Endometrial microvascular endothelial cells (primary cell): Measurements from ENCODE around the gene CEP85L. TPM values are rescaled to one million over a fixed set of nuclear protein-coding genes. Genes with fewer than 3 reads are reported as not detected.

Source experiments
- in situ Hi-C: cut with HindIII; loops from 2 replicates; pipeline ENCODE4 v1.10.0; 2017; ENCODE audit warnings: low sequenced_read_pairs, low pct_unique_long_range_greater_than_20kb; ENCODE audit errors: inconsistent ontology term
- total RNA-seq: library from RNA; depleted of rRNA; stranded (reverse); fragments of >200 nt; gene quantifications from one replicate; pipeline ENCODE4 v1.2.3, GENCODE V29; 2015; ENCODE audit errors: inconsistent ontology term

Gene CEP85L
- total RNA-seq, 1 donor from 2014 or later = 5.9 TPM

DNA sequence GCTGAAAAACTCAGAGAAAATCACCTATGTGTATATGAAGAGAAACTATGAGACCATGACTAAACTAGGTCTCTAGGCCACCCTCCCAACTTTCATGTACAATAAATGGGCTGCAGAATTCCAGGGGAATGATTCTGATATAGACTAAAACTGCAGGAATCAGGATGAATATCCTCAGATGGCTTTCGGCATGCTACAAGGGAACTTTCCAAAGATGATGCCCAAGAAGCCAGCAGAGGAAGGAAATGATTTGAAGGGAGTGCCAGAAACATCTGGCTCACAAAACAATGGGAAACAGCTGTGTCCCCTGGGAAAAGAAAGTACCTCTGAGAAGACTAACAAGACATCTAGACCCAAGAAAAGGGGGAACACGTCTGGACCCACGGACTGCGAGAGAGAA lies 62.2 kb downstream of the CEP85L start:
- in situ Hi-C loops = no loop called here

DNA sequence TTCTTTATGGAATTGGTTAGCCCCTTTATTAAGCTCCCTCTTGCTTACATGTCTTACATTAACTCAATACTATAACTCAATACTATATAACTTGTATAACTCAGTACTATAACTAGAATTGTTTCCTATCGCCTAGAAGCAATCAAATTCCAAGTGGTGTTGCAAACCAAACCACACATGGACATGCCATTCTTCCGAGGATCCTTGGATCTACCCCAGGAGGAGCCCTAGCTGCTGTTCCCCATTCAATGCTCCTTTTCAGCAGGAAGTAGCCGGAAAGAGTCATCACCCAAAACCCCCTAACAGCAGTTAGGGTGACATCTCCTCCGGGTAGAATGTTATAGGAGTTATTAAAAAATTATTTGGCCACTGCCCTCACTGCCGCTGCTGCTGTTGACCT lies 62.8 kb downstream of the CEP85L start:
- in situ Hi-C loops = no loop called here

DNA sequence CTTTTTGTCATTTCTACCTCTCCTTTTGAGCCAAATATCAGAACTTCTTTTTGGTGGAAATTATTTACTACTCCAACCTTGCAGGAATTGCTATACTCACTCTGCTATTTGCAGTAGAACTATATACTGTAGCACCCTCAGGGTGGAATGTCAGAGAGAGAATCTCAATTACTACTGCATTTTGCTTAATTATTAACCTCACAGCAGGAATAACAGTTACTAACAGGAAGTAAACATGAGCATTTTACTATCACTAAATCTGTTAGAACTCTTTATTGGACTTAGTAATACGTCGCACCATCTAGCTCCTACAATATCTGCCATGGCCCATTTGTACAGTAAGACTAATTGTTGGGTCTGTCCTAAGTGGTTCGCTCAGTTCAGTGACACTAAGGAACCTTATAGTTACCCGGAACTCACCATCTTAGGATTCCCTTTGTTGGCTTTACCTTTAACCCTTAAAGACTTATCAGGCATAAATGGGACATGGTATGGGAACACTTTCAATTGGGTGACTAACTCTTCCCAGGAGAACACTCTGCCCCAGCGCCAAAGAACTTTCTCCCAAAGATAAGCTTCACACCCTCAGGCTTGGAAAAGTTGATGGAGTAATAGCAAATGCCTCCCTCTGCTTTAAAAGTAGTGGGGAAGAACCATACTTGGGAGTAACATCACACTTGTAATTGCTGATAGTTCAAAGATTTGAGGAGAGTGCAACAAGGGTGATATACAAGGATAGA lies 64.5 kb downstream of the CEP85L start:
- in situ Hi-C loops = no loop called here

DNA sequence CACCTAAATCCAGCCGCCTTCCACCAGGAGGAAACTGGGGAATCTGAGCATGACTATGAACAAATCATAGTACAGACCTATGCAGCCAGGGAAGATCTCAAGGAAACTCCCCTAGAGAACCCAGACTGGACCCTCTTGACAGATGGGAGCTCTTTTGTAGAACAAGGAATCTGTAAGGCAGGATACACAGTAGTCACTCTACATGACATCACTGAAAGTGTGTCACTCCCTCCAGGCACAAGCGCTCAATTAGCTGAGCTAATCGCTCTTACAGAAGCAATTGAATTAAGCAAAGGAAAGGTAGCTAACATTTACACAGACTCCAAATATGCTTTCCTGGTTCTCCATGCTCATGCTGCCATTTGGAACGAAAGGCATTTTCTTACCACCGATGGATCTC lies 66.5 kb downstream of the CEP85L start:
- in situ Hi-C loops = no loop called here

DNA sequence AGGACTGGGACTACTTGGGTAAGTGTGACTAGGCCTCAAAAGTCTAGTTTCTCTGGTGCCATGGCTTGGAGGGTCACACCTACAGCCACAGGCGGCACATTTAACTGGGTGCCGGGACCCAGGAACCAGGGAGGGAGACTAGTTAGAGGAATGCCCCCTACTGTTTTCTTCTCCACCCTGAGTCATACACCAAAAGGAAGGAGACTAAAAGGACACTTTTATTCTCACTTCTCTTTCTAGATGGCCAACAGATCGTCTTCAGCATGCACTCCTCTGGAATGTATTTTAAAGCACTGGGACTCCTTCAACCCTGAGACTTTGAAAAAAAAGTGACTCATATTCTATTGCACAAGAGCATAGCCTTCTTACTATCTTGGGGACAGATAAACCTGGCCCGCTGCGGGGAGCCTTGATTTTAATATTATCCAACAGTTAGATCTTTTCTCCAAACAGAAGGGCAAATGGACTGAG lies 69.9 kb downstream of the CEP85L start:
- in situ Hi-C loops = no loop called here

DNA sequence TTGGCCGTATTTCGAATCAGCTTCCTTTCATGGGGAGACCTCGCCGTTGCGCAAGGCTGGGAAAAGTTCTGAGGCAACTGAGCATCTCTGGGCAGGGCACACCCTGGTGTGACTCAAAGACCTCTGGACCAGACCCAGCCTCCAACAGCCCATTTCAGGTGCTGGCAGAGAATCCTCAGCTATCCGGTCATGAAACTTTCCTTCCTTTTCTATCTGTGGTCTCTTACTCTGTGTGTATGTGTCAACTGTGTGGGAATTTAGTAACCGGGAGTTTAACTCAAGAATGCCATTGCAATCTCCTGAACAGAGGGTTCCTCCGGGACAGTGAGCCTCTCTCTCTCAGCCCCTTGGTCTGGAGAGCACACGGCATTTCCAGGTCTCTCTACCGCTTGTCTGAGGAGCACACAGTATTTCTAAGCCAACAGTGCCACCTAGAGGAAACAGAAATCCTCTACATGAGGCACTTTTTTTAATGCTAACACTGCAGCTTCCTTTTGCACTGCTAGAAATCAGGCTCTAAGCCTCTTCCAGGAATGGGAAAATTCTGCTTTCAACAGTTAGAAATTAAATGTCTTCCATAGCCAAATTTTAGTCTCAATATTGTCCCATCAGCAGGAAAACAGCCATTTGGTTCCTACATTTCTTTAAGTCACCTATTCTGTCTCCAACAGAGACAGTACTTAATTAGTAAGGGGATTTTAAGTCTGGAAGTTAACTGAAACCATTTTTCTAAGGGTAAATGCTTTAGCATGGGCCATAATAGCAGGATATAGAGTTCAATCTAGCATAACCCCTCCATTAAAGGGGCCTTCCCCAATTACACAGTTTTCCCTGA lies 70.6 kb downstream of the CEP85L start:
- in situ Hi-C loops = no loop called here

DNA sequence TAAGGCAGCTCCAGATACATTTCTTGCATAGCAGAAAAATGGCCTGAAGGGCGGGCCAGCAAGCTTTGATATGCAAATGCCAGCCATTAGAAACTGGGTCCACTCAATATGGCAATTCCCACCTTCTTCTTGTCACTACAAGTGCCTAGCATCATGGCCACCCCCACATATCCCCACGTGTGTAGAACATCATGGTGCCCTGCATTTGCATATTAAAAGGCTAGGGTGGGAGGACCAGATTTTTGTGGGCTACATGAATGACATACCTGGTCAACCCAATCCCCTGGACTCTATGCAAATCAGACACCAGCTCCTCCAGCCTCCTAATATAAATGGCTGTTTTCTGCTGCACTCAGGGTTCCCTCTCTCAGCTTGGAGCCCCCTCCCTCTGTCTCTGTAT lies 71.6 kb downstream of the CEP85L start:
- in situ Hi-C loops = no loop called here

DNA sequence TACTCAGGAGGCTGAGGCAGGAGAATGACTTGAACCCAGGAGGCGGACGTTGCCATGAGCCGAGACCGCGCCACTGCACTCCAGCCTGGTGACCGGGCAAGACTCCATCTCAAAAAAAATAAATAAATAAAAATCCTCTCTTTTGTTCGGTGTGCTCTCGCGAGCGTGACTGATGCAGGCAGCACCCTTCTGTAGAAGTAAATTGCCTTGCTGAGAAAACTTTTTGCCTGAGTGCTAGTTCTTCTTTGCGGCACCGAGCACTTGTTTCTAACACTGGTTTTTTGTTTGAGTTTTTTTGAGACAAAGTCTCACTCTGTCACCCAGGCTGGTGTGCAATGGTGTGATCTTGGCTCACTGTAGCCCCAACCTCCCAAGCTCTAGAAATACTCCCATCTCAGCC lies 72.8 kb downstream of the CEP85L start:
- in situ Hi-C loops = no loop called here

DNA sequence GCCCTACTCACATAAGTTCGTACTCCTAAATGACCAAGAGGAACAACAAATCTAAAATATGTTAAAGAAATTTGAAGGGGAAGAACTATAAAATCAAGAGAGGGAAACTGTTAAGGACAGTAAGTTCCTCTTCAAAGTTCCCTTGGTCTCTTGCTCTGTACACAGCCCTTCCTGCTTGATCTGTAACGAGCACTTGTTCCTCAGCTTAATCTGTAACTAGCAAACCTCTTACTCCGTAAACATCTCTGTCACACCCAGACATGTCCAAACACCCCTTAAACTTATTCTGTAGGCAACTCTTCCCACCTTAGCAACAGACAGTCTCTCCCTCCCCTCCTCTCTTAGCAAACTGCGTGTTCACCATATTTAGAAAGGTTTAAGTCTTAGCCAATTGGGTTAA lies 73.4 kb downstream of the CEP85L start:
- in situ Hi-C loops = no loop called here

DNA sequence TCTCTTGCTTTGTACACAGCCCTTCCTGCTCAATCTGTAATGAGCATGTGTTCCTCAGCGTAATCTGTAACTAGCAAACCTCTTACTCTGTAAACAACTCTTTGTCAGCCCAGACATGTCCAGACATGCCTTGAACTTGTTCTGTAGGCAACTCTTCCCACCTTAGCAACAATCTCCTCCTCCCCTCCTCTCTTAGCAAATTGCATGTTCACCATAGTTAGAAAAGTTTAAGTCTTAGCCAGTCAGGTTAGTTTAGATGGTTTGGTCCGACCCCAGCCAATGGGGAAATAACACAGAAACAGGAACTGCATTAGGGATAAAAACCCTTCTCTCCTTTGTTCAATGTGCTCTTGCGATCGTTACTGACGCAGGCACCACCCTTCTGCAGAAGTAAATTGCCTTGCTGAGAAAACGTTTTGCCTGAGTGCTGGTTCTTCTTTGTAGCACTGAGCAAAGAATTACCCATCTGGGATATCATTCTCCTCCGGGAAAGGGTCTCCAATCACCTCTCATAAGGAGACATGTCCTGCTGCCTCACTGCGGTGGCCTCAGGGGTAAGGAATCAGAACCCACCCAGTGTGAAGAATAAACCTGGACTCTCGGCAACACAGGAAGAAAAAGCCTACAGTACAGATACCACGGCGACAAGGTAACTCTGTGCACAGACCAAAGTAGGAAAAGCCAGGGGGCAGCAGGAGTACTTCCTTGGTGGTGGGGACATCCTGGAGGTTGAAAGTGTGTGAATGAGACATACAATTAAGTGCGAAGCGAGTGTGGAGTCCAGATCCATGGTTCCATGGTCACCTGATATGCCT lies 77.1 kb downstream of the CEP85L start:
- in situ Hi-C loops = loop anchor here (25.0 kb wide), 1 partner anchor 287 kb away; no protein-coding TSS in a partner anchor

DNA sequence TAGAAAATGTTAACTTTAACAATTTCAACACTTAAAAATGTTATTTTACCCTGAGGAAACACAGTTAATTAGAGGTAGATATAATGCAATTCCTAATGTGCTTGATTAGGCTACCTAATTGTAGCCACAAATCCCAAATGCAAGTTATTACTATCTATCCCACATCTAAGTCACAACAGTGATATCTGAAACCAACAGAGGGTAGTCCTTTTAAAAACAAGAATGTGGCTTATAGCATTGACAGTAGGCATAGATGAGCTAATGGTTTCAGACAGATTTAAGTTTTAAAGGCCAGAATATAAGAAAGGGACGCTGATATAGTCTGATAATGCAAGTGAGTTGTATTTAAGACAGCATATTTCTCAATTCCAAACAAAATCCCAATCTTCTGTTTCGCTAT lies 80.3 kb downstream of the CEP85L start:
- in situ Hi-C loops = loop anchor here (25.0 kb wide), 1 partner anchor 284 kb away; no protein-coding TSS in a partner anchor

DNA sequence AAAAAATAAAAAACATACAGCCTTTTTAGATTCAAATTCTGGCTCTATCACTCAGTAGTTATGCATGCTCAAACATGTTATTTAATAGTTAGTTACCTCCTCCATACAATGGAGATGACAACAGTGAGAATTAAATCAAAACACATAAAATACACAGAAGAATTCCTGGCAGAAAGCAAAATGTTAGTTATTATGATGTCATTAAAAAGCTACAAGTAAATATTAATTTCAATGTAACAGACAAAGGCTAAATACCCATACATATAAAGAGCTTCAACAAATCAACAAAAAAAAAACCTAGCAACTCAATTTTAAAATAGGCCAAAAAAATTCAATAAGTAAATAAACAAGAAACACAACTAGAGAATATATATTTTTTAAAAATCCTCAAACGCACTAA lies 81.9 kb downstream of the CEP85L start:
- in situ Hi-C loops = loop anchor here (25.0 kb wide), 1 partner anchor 282 kb away; no protein-coding TSS in a partner anchor

DNA sequence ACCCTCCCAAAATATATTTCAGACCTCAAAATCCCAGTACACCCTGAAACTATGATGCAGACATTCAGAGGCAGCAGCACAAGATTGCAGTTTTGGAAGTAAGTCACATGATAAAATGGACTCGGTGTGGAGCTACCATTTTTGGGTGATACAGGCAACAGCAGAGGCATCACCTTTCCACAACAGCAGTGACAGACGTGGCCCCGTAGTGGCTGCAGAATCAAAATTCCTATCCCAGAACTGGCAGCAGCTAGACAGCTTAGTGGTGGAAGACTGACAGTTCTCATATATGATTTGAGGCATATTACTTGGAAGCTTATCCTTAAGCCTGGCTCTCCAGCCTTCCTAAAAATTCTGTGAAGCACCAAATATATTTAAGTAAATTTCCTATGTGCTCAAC lies 83.4 kb downstream of the CEP85L start:
- in situ Hi-C loops = loop anchor here (25.0 kb wide), 1 partner anchor 281 kb away; no protein-coding TSS in a partner anchor

DNA sequence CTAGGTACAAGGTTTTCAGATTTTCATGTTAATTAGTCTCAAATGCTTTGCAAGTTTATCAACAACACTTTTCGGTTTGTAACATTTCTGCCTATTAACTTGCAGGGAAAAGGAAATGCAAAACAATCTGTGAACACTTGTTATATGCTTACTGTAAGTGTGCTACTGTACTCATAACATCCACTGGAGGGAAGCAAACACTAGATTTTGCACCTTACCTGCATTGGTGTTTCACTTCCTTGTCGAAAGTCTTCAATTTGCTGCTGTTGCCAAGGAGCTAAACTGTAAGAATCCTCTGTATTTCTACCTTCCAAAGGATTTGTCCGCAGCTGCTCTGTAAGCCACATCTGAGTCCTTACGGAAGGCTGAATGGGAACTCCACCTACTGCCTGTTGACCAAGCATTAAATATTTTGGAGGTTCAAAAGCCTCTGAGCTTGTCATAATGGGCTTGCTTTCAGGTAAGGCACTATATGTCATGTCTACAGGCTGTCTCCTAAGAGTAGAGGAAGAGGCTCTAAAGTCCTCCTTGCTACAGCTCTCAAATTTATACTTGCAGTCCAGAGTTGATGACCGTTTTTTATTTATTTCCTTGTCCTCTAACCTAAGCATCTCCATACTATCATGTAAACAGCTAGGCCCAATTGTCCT lies 86.0 kb downstream of the CEP85L start:
- in situ Hi-C loops = loop anchor here (25.0 kb wide), 1 partner anchor 278 kb away; no protein-coding TSS in a partner anchor

DNA sequence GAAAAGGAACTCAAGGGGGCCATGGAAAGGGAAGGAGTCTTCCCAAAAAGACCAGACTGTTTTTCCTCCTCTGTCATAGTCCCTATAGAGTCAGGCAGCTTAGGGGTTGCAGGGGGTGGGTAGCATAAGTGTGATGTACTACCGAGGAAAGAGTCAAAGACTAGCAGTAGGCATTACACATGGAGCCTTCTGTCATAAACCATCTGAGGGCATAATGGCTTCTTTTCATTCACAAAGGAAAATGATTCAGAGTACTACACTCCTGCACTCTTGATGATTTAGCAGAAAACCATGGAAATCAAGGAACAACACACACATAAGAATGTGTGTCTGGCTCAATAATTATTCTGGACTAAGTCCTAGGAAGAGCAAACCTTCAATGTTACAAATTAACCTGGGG lies 88.4 kb downstream of the CEP85L start:
- in situ Hi-C loops = loop anchor here (25.0 kb wide), 1 partner anchor 276 kb away; no protein-coding TSS in a partner anchor

DNA sequence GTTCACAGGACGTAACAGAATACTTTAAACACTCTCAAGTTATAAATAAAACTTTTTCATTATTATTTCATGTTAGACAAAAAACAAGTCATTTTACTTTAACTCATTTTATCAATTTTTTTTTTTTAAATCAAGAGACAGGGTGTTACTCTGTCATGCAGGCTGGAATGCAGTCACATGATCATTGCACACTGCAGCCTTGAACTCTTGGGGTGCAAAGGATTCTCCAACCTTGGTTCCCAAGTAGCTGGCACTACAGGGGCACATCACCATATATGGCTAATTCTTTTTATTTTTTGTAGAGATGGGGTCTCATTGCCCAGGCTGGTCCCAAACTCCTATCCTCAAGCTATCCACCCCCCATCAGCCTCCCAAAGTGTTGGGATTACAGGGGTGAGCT lies 89.1 kb downstream of the CEP85L start:
- in situ Hi-C loops = loop anchor here (25.0 kb wide), 1 partner anchor 275 kb away; no protein-coding TSS in a partner anchor

DNA sequence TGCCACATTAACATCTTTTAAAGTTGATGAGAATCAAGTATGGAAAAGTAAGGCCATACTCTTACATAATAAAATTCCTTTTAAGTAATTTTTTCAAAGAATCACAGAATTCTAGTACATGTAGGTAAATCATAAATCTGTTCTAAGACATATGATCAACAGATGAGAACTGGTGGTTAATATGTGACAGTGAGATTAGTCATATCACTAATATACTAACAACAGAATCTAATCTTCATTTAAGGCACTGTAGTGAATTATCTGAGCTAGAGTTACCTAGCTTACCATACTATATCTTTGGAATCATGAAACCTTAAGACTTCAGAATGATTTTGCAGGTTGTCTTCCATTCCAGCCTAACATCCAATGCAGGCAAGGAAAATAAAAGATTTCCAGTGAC lies 91.7 kb downstream of the CEP85L start:
- in situ Hi-C loops = loop anchor here (25.0 kb wide), 1 partner anchor 272 kb away; no protein-coding TSS in a partner anchor

DNA sequence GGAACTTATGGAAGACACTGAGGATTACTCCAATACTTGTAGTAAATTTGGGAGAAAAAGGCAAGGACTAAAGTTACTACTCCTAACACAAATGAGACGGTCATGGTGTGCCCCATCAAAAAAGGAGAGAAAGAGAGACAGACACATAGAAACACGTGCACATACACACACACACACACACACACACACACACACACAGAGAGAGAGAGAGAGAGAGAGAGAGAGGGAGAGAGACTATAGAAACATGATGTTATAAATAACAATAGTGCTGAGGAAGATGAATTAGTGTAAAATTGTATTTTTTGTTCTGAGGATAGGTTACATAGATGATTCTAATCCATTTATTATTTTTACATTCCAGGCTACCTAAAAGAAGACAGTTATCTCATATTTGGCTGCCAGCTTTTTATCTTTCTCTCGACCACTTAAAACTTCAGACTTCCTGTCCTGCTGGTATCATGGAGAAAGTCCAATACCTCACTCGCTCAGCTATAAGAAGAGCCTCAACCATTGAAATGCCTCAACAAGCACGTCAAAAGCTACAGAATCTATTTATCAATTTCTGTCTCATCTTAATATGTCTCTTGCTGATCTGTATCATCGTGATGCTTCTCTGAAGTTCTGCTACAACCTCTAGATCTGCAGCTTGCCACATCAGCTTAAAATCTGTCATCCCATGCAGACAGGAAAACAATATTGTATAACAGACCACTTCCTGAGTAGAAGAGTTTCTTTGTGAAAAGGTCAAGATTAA lies 92.8 kb downstream of the CEP85L start:
- in situ Hi-C loops = loop anchor here (25.0 kb wide), 1 partner anchor 271 kb away; no protein-coding TSS in a partner anchor
